Type B pancreatic cell (in vitro differentiated cells): ENCODE data around the gene DCLK1. TPM values are rescaled to one million over a fixed set of nuclear protein-coding genes. Genes with fewer than 3 reads are reported as not detected.

Experiments
- DNase-seq: peaks from one replicate; pipeline ENCODE4 v3.0.0; 2021; ENCODE audit warnings: mixed read lengths; ENCODE audit not compliant: unreplicated experiment; ENCODE audit errors: extremely low spot score
- H3K27ac Mint-ChIP-seq: 2 replicates; pipeline ENCODE4 v1.8.0; 2021; ENCODE audit warnings: mild to moderate bottlenecking, mixed read lengths
- H3K27me3 Mint-ChIP-seq: 2 replicates; pipeline ENCODE4 v1.8.0; 2021; ENCODE audit warnings: mixed read lengths
- H3K36me3 Mint-ChIP-seq: 2 replicates; pipeline ENCODE4 v1.8.0; 2021; ENCODE audit warnings: mixed read lengths
- H3K4me1 Mint-ChIP-seq: one replicate; pipeline ENCODE4 v1.8.0; 2021; ENCODE audit warnings: mixed read lengths; ENCODE audit not compliant: unreplicated experiment
- H3K4me3 Mint-ChIP-seq: 2 replicates; pipeline ENCODE4 v1.8.0; 2021; ENCODE audit warnings: mild to moderate bottlenecking, mixed read lengths
- H3K9me3 Mint-ChIP-seq: 2 replicates; pipeline ENCODE4 v1.8.0; 2021; ENCODE audit warnings: mixed read lengths
- CTCF ChIP-seq: fragments of 200-600 bp; sonication (generic); conservative IDR thresholded peaks from 2 replicates; pipeline ENCODE4 v1.5.0; 2021; ENCODE audit warnings: antibody characterized with exemption, mild to moderate bottlenecking
- total RNA-seq: library from RNA; stranded (reverse); gene quantifications from 2 replicates; pipeline ENCODE4 v1.2.1, GENCODE V29; 2021; ENCODE audit warnings: low replicate concordance

The DCLK1 gene
- total RNA-seq, 1 donor from 2014 or later: 47.1 TPM

GRCh38 chr13:35782793-35783192 is 348.4 kb downstream of the DCLK1 start:
- Mint-ChIP-seq H3K27ac (no peak overlapping the region), H3K9me3 (no peaks in the 10 kb centered on the region), H3K27me3 (peaks cover 2% of the 10 kb centered on the region), H3K4me3 (no peak overlapping the region), H3K4me1 (peaks cover 25% of the 10 kb centered on the region), H3K36me3 (no peaks in the 10 kb centered on the region)
- TF ChIP-seq CTCF: no peak
- DNase-seq: no peak

- Mint-ChIP-seq H3K27me3 (peaks cover 2% of the 10 kb centered on the region), H3K36me3 (no peaks in the 10 kb centered on the region), H3K9me3 (peaks cover 6% of the 10 kb centered on the region), H3K4me1 (peaks cover 23% of the 10 kb centered on the region), H3K4me3 (no peak overlapping the region), H3K27ac (no peak overlapping the region)
- DNase-seq: no peak
- no peak for TF ChIP-seq CTCF
Measured at GRCh38 chr13:35781036-35782000, 349.9 kb downstream of the DCLK1 start.

- Mint-ChIP-seq H3K9me3 (peaks cover 6% of the 10 kb centered on the region), H3K4me1 (peaks cover 25% of the 10 kb centered on the region), H3K4me3 (no peak overlapping the region), H3K36me3 (no peaks in the 10 kb centered on the region), H3K27ac (no peak overlapping the region), H3K27me3 (peaks cover 2% of the 10 kb centered on the region)
- DNase-seq: no peak
- no peak for TF ChIP-seq CTCF
Measured at GRCh38 chr13:35780613-35781012, 350.6 kb downstream of the DCLK1 start.

- Mint-ChIP-seq H3K36me3 (peaks cover 3% of the 10 kb centered on the region), H3K27me3 (no peaks in the 10 kb centered on the region), H3K4me1 (peaks cover 23% of the 10 kb centered on the region), H3K4me3 (no peak overlapping the region), H3K27ac (peak overlapping the region; percentile 63), H3K9me3 (peaks cover 7% of the 10 kb centered on the region)
- TF ChIP-seq CTCF: no peak
- DNase-seq: no peak
Measured at GRCh38 chr13:35771898-35772297, 359.3 kb downstream of the DCLK1 start.

GRCh38 chr13:35770756-35771297 is 360.4 kb downstream of the DCLK1 start:
- Mint-ChIP-seq H3K4me3 (no peak overlapping the region), H3K9me3 (peaks cover 4% of the 10 kb centered on the region), H3K36me3 (peaks cover 3% of the 10 kb centered on the region), H3K27me3 (no peaks in the 10 kb centered on the region), H3K27ac (no peak overlapping the region), H3K4me1 (peaks cover 23% of the 10 kb centered on the region)
- TF ChIP-seq CTCF: no peak
- no peak for DNase-seq
